ENCODE results near the gene KCNAB1. TPM values are rescaled to one million over a fixed set of nuclear protein-coding genes. Genes with fewer than 3 reads are reported as not detected.

The KCNAB1 gene
- total RNA-seq, 2 donors from 2014 or later, result 0.49 to 0.81 TPM

GRCh38 chr3:156163848-156164247 is 43.5 kb downstream of the KCNAB1 start:
- H3K9ac ChIP-seq (ENCODE audit: extremely low read depth, low read length, poor library complexity, severe bottlenecking), result no peak overlapping the region
- no peak overlapping the region for H3K27ac Mint-ChIP-seq
- H3K27ac ChIP-seq (ENCODE audit: low read depth, low read length), result no peak overlapping the region
- no peaks in the 10 kb centered on the region for H3K36me3 Mint-ChIP-seq (ENCODE audit: low read depth)
- H3K36me3 ChIP-seq (ENCODE audit: control insufficient read depth, insufficient read depth, low read length), result no peaks in the 10 kb centered on the region
- peaks cover 3% of the 10 kb centered on the region for H3K4me1 Mint-ChIP-seq
- H3K4me1 ChIP-seq (ENCODE audit: control insufficient read depth, insufficient read depth, low read length), result no peaks in the 10 kb centered on the region
- DNase-seq, result no peak
- no peak overlapping the region for H3K4me3 Mint-ChIP-seq
- TF ChIP-seq CTCF (conservative IDR thresholded peaks at IDR 0.05), result no peak
- H3K9me3 ChIP-seq (ENCODE audit: control insufficient read depth, low read length), result no peaks in the 10 kb centered on the region
- 85 to 91% methylated on average over 1 of the region's 2 CpGs for WGBS, 2 experiments (ENCODE audit: insufficient coverage in 1 of 2, insufficient read length in 1 of 2)
- no peaks in the 10 kb centered on the region for H3K27me3 Mint-ChIP-seq (ENCODE audit: insufficient read depth)
- H3K9me3 Mint-ChIP-seq, result no peaks in the 10 kb centered on the region
- no peak overlapping the region for H3K4me3 ChIP-seq (ENCODE audit: low read length)
- no peaks in the 10 kb centered on the region for H3K27me3 ChIP-seq (ENCODE audit: control insufficient read depth, insufficient read depth, low read length, poor library complexity, severe bottlenecking)

- no peaks in the 10 kb centered on the region for H3K4me1 Mint-ChIP-seq
- DNase-seq, result no peak
Observed at GRCh38 chr3:156166808-156167207, 46.4 kb downstream of the KCNAB1 start.

GRCh38 chr3:156170571-156170970 is 50.2 kb downstream of the KCNAB1 start:
- Mint-ChIP-seq H3K27me3 (ENCODE audit: insufficient read depth) (no peaks in the 10 kb centered on the region), H3K9me3 (no peaks in the 10 kb centered on the region), H3K36me3 (ENCODE audit: low read depth) (no peaks in the 10 kb centered on the region), H3K4me1 (no peaks in the 10 kb centered on the region), H3K4me3 (no peak overlapping the region), H3K27ac (no peak overlapping the region)
- no peak overlapping the region for H3K4me3 ChIP-seq (ENCODE audit: low read length)
- no peak for DNase-seq
- H3K36me3 ChIP-seq (ENCODE audit: control insufficient read depth, insufficient read depth, low read length), result no peaks in the 10 kb centered on the region
- H3K27ac ChIP-seq (ENCODE audit: low read depth, low read length), result no peak overlapping the region
- H3K9me3 ChIP-seq (ENCODE audit: control insufficient read depth, low read length), result no peaks in the 10 kb centered on the region
- no peaks in the 10 kb centered on the region for H3K27me3 ChIP-seq (ENCODE audit: control insufficient read depth, insufficient read depth, low read length, poor library complexity, severe bottlenecking)
- H3K4me1 ChIP-seq (ENCODE audit: control insufficient read depth, insufficient read depth, low read length), result no peaks in the 10 kb centered on the region
- no peak for TF ChIP-seq CTCF (conservative IDR thresholded peaks at IDR 0.05)
- no peak overlapping the region for H3K9ac ChIP-seq (ENCODE audit: extremely low read depth, low read length, poor library complexity, severe bottlenecking)

More at GRCh38 chr3:156166808-156167207, 46.4 kb downstream of the KCNAB1 start:
- Mint-ChIP-seq H3K27me3 (ENCODE audit: insufficient read depth) (no peaks in the 10 kb centered on the region), H3K4me3 (no peak overlapping the region), H3K9me3 (no peaks in the 10 kb centered on the region), H3K27ac (no peak overlapping the region), H3K36me3 (ENCODE audit: low read depth) (no peaks in the 10 kb centered on the region)
- Histone ChIP-seq H3K36me3 (ENCODE audit: control insufficient read depth, insufficient read depth, low read length) (no peaks in the 10 kb centered on the region), H3K9ac (ENCODE audit: extremely low read depth, low read length, poor library complexity, severe bottlenecking) (no peak overlapping the region), H3K27ac (ENCODE audit: low read depth, low read length) (no peak overlapping the region), H3K27me3 (ENCODE audit: control insufficient read depth, insufficient read depth, low read length, poor library complexity, severe bottlenecking) (no peaks in the 10 kb centered on the region), H3K9me3 (ENCODE audit: control insufficient read depth, low read length) (no peaks in the 10 kb centered on the region), H3K4me3 (ENCODE audit: low read length) (no peak overlapping the region), H3K4me1 (ENCODE audit: control insufficient read depth, insufficient read depth, low read length) (no peaks in the 10 kb centered on the region)
- 76 to 100% methylated on average over 3 to 4 of the region's 4 CpGs for WGBS, 2 experiments (ENCODE audit: insufficient coverage in 1 of 2, insufficient read length in 1 of 2)
- TF ChIP-seq CTCF (conservative IDR thresholded peaks at IDR 0.05), result no peak

All from endodermal cell (in vitro differentiated cells).